Glutamatergic neuron (in vitro differentiated cells): ENCODE data around the gene GPC6. TPM values are rescaled to one million over a fixed set of nuclear protein-coding genes. Genes with fewer than 3 reads are reported as not detected.

Source experiments
- DNase-seq: peaks from one replicate; pipeline ENCODE4 v3.0.0; 2022
- H3K27ac Mint-ChIP-seq: one replicate; pipeline ENCODE4 v1.8.0; 2020; ENCODE audit warnings: mild to moderate bottlenecking, mixed read lengths, inconsistent platforms; ENCODE audit not compliant: unreplicated experiment
- H3K27me3 Mint-ChIP-seq: one replicate; pipeline ENCODE4 v1.8.0; 2020; ENCODE audit warnings: mild to moderate bottlenecking, moderate library complexity, mixed read lengths, inconsistent platforms; ENCODE audit not compliant: unreplicated experiment
- H3K36me3 Mint-ChIP-seq: one replicate; pipeline ENCODE4 v1.8.0; 2020; ENCODE audit warnings: mild to moderate bottlenecking, mixed read lengths, inconsistent platforms; ENCODE audit not compliant: unreplicated experiment
- H3K4me1 Mint-ChIP-seq: one replicate; pipeline ENCODE4 v1.8.0; 2020; ENCODE audit warnings: mild to moderate bottlenecking, low read depth, mixed read lengths, inconsistent platforms; ENCODE audit not compliant: unreplicated experiment
- H3K4me3 Mint-ChIP-seq: one replicate; pipeline ENCODE4 v1.8.0; 2020; ENCODE audit warnings: mild to moderate bottlenecking, mixed read lengths, inconsistent platforms; ENCODE audit not compliant: unreplicated experiment
- H3K9me3 Mint-ChIP-seq: one replicate; pipeline ENCODE4 v1.8.0; 2020; ENCODE audit warnings: mild to moderate bottlenecking, moderate library complexity, mixed read lengths, inconsistent platforms; ENCODE audit not compliant: unreplicated experiment
- total RNA-seq: library from RNA; stranded (reverse); fragmentation: NEBNext Ultra II Directional; extraction: Animal tissue kit (Norgen Biotek cat#: 25700); gene quantifications from one replicate; pipeline ENCODE4 v1.2.1, GENCODE V29; 2021; ENCODE audit not compliant: unreplicated experiment
- TF ChIP-seq, protein P1 (sequence below): fragments of 200-600 bp; sonication (generic); IDR thresholded peaks from one replicate; pipeline ENCODE4 v1.5.0; 2021; ENCODE audit not compliant: partially characterized antibody, unreplicated experiment

GPC6 gene
- total RNA-seq, 1 donor from 2014 or later = 11.8 TPM

DNA sequence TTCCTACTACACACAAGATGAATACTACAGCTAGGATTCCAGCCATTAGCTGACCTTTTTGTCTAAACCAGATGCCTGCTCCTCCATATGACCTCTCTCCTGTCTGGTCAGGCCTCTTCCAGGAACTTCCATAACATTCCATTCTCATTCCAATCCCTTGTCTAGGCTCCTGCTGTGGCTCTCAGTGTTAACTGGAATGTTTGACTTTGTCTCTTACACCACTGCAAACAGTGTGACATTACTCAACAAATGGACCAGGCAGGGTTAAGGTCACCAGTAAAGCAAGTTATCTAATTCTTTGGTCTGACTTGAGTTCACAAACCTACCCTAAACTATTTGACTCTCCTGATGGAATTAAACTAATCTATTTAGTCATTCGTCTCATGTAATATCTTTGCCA is 2.1 kb upstream of the GPC6 start:
- no peak overlapping the region for H3K4me3 Mint-ChIP-seq
- peaks cover 4% of the 10 kb centered on the region for H3K4me1 Mint-ChIP-seq
- H3K27ac Mint-ChIP-seq = no peak overlapping the region
- H3K36me3 Mint-ChIP-seq = no peaks in the 10 kb centered on the region
- peaks cover 16% of the 10 kb centered on the region for H3K9me3 Mint-ChIP-seq
- TF ChIP-seq, protein P1, sequence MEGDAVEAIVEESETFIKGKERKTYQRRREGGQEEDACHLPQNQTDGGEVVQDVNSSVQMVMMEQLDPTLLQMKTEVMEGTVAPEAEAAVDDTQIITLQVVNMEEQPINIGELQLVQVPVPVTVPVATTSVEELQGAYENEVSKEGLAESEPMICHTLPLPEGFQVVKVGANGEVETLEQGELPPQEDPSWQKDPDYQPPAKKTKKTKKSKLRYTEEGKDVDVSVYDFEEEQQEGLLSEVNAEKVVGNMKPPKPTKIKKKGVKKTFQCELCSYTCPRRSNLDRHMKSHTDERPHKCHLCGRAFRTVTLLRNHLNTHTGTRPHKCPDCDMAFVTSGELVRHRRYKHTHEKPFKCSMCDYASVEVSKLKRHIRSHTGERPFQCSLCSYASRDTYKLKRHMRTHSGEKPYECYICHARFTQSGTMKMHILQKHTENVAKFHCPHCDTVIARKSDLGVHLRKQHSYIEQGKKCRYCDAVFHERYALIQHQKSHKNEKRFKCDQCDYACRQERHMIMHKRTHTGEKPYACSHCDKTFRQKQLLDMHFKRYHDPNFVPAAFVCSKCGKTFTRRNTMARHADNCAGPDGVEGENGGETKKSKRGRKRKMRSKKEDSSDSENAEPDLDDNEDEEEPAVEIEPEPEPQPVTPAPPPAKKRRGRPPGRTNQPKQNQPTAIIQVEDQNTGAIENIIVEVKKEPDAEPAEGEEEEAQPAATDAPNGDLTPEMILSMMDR = no peak
- DNase-seq = no peak
- peaks cover 6% of the 10 kb centered on the region for H3K27me3 Mint-ChIP-seq

DNA sequence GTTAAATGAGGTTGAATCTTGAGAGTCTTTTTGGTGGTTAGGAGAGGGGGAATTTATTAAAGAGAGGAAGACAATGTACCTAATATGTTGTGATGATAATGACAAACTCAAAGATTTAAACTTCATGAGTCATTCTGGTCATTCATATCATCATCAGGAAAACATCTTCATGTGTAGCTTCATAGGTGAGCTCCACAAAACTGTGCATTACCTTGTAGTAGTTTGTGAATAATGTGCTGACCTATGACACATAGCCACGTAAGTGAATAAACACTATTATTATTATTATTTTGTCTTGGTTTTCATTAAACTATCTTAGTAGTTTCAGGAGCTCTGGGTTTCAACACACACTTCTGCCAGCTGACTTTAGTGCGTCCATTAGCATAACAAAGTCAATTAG is 997 bp upstream of the GPC6 start:
- H3K4me1 Mint-ChIP-seq = peaks cover 8% of the 10 kb centered on the region
- peaks cover 6% of the 10 kb centered on the region for H3K27me3 Mint-ChIP-seq

DNA sequence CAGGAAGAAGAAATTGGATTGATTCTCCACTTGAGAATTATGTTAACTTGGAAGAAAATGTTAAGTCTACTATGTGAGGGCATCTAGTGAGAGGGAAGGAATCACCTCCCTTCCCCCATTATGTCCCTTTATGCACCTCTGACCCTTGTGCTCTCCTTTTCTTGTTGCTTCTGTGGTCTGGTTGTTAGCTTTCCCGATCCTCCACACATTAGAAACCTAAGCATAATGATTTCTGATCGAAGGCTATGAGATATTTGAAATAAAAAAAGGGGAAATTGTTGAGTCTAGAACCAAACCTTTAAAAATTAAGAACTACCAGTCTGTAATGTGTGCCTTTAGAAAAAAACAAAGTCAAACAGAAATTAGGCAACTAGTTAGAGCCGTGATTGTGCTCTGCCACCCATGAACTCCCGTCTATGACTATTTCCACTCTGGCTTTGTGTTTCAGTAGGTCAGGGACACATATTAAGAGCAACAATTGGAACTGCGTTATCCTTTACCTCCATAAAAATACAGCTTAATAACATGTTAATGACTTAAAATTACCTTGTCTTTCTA is 463 bp upstream of the GPC6 start:
- Mint-ChIP-seq H3K27ac (peak overlapping the region; percentile 92), H3K36me3 (no peaks in the 10 kb centered on the region), H3K4me3 (peak overlapping the region; percentile 97), H3K27me3 (peaks cover 6% of the 10 kb centered on the region), H3K9me3 (peaks cover 16% of the 10 kb centered on the region), H3K4me1 (peaks cover 8% of the 10 kb centered on the region)
- DNase-seq = no peak
- TF ChIP-seq, protein P1 = no peak

More for the DNA sequence above, 997 bp upstream of the GPC6 start:
- TF ChIP-seq, protein P1 = no peak
- Mint-ChIP-seq H3K27ac (no peak overlapping the region), H3K9me3 (peaks cover 16% of the 10 kb centered on the region), H3K4me3 (peak overlapping the region; percentile 97), H3K36me3 (no peaks in the 10 kb centered on the region)
- no peak for DNase-seq

DNA sequence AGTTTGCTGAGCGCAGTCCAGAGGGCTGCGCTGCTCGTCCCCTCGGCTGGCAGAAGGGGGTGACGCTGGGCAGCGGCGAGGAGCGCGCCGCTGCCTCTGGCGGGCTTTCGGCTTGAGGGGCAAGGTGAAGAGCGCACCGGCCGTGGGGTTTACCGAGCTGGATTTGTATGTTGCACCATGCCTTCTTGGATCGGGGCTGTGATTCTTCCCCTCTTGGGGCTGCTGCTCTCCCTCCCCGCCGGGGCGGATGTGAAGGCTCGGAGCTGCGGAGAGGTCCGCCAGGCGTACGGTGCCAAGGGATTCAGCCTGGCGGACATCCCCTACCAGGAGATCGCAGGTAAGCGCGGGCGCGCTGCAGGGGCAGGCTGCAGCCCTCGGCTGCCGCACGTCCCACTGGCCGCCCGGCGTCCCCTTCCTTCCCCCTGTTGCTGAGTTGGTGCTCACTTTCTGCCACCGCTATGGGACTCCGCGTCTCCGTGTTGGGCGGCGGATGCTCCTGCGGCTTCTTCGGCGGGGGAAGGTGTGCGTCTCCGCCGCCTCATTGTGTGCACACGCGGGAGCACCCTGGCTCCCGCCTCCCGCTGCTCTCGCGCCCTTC is 772 bp downstream of the GPC6 start:
- peak; percentile 35 for DNase-seq
- TF ChIP-seq, protein P1 = no peak
- H3K27ac Mint-ChIP-seq = peak overlapping the region; percentile 92

DNA sequence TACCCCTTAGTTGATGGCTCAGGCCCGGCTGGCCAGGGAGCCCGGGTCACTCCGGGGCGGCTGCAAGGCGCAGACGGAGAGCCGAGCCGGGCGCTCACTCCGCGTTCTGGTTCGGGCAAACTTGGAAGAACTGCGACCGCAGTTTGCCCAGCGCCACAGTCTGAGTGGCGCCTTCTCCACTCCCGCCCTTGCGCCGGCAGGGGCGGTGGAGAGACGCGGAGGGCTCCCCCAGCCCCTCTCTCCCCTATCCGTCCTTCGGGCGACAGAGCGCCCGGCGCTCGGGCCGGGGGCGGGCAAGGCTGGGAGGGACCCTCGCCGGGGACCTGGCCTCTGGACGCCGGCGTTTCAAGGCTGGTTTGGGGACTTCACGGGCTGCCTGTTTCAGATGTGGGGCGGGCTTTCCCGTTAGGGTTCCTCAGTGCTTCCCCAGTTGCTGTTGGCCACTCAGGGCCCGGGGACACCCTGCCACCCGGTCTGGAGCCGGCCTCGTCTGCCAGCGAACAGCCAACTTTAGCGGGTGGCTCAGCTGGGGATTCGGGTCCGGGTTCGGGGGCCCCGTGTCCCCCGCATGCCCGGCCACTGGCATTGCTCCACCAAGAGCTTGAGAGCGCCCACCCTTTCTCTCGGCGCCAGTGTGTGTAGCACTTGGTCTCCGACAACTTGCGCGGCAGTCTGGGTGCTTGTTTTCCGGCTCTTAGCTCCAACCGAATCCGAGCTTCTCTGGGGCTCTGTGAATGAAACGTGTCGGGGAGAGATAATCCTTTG is 1.5 kb downstream of the GPC6 start:
- Mint-ChIP-seq H3K4me1 (peaks cover 12% of the 10 kb centered on the region), H3K4me3 (peak overlapping the region; percentile 97), H3K27me3 (peaks cover 6% of the 10 kb centered on the region)

More for the DNA sequence above, 772 bp downstream of the GPC6 start:
- H3K36me3 Mint-ChIP-seq = no peaks in the 10 kb centered on the region
- H3K9me3 Mint-ChIP-seq = peaks cover 16% of the 10 kb centered on the region
- peaks cover 12% of the 10 kb centered on the region for H3K4me1 Mint-ChIP-seq
- H3K27me3 Mint-ChIP-seq = peaks cover 6% of the 10 kb centered on the region
- peak overlapping the region; percentile 97 for H3K4me3 Mint-ChIP-seq

More for the DNA sequence above, 1.5 kb downstream of the GPC6 start:
- TF ChIP-seq, protein P1 = peak; percentile 65
- H3K36me3 Mint-ChIP-seq = no peaks in the 10 kb centered on the region
- peak overlapping the region; percentile 91 for H3K27ac Mint-ChIP-seq
- H3K9me3 Mint-ChIP-seq = peaks cover 16% of the 10 kb centered on the region
- peak; percentile 82 for DNase-seq
